MM.1S (cell line): ENCODE measurements around the gene TMEM178B.

ENCODE experiments used
- CTCF ChIP-seq: fragments of 300-600 bp; sonication (generic); IDR thresholded peaks from 2 replicates; pipeline ENCODE4 v1.5.1; 2016; ENCODE audit warnings: antibody characterized with exemption, low read length, mixed read lengths
- EZH2 ChIP-seq: fragments of 300-600 bp; sonication (generic); optimal IDR thresholded peaks from 2 replicates; pipeline ENCODE3; 2017; ENCODE audit warnings: low read depth, mild to moderate bottlenecking, antibody characterized with exemption, low read length, mixed read lengths

GRCh38 chr7:141306081-141306480 is 232.2 kb downstream of the TMEM178B start:
- TF ChIP-seq CTCF, result no peak
- no peak for TF ChIP-seq EZH2
